CMK (cell line): ENCODE data around the gene SLC25A42.

Experiments used
- DNase-seq: peaks from one replicate; pipeline ENCODE4 v3.0.0-alpha.2; 2010; ENCODE audit warnings: low read depth

Gene SLC25A42

DNA sequence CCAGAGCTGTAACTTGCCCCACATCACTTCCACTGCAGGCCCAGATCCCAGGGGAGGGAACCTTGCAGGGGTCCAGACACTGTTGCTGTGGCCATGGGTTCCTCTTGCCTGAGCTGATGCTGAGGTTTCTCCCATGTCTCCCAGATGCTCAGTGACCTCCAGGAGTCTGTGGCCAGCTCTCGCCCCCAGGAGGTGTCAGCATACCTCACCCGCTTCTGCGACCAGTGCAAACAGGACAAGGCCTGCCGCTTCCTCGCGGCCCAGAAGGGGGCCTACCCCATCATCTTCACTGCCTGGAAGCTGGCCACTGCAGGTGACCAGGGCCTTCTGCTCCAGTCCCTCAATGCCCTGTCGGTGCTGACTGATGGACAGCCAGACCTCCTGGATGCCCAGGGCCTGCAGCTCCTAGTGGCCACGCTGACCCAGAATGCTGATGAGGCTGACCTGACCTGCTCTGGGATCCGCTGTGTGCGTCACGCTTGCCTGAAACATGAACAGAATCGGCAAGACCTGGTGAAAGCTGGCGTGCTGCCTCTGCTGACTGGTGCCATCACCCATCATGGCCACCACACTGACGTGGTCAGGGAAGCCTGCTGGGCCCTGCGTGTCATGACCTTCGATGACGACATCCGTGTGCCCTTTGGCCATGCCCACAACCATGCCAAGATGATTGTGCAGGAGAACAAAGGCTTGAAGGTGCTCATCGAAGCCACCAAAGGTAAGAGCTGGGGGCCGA is 12.1 kb upstream of the SLC25A42 start:
- DNase-seq = no peak

GRCh38 chr19:19052921-19053320 is 10.9 kb upstream of the SLC25A42 start:
- DNase-seq = no peak

GRCh38 chr19:19053508-19054314 is 10.1 kb upstream of the SLC25A42 start:
- no peak for DNase-seq

DNA sequence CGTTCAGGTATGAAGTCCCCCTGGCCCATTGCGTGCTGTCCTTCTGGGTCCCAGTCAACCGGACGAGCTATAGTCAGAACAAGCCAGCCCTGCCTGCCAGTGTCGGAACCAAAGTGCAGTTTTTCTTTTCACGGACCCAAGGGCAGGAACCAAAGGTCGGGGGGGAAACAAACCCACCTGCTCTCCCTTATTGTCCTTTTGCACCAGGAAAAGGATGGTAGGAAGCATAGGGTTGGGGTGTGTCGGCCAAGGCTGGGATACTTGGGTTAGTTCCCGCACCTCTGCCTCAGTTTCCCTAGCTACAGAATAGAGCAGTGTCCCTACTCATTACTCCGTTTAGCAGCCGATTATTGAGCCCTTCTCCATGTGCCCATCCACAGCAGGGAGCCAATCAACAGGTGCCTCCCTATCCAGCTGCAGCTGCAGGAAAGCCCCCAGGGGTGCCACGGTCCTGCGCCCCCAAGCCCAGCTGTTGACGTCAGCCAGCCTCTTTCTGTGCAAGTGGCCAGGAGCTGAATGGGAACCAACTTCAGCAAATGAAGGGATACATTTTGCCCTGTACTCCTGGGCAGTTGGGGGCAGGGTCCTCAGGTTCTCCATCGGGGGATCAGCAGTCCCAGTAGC is 9.4 kb upstream of the SLC25A42 start:
- DNase-seq = no peak

- no peak for DNase-seq
Observed at GRCh38 chr19:19054939-19055440, 8.8 kb upstream of the SLC25A42 start.

DNA sequence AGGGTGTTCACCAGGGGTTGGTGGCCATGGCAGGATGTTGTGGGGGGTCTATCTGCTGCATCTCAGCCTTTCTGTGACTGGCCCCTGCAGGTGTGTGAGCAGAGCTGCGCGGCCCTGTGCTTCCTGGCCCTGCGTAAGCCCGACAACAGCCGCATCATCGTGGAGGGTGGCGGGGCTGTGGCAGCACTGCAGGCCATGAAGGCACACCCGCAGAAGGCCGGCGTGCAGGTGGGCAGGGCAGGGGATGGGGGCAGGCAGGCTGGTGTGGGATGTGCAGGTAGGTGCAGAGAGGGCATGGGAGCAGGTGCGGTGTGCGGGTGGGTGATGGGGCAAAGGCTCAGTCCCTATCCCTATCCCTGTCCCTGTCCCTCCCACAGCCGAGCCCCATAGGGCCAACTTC is 8.1 kb upstream of the SLC25A42 start:
- no peak for DNase-seq

GRCh38 chr19:19056636-19057275 is 7.0 kb upstream of the SLC25A42 start:
- DNase-seq = no peak

DNA sequence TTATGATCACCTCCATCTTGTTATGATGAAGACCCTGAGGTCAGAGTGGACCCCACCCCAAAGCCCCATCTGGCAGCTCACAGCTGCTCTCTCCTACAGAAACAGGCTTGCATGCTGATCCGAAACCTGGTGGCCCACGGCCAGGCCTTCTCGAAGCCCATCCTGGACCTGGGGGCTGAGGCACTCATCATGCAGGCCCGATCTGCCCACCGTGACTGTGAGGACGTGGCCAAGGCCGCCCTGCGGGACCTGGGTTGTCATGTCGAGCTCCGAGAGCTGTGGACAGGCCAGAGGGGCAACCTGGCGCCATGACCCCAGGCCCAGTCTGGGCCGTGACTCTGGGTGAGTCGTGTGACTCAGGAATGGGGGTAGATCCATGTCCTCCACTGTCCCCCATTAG is 6.5 kb upstream of the SLC25A42 start:
- DNase-seq = no peak

- DNase-seq = no peak
Observed at GRCh38 chr19:19057720-19058119, 6.1 kb upstream of the SLC25A42 start.

DNA sequence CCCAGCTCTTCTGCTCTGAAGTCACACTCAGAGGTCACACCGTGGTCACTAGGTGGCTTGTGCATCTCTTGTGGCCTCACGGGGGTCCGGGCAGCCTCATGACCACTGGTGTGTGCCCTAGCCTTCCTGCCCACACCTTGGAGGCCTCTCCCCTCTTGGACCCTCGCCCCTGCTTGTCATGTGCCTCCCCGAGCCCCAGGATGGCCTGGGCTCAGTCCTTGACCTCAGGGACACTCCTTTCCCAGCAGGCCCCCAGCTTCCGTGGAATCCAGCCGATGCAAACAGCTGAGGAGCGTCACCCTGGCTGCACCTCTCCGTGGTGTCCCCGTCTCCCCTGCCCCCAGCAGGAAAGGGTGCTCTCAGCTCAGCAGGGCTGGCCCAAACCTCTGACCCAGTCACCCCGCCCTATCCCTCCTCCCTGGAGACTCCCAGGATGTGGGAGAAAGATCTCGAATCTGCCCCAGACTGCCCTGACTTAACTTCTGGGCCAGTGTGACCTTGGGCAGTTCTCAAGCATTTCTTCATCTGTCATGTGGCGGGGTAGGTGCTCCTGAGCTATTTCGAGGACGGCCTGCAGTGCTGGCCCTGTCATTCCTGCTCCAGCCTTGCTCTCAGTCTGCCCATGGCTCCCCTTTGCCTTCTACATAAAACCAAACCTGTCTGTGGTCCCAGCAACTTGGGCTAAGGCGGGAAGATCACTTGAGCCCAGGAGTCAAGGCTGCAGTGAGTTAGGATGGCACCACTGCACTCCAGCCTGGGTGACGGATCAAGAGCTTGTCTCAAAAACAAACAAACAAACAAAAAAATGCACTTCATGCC is 4.6 kb upstream of the SLC25A42 start:
- no peak for DNase-seq

DNA sequence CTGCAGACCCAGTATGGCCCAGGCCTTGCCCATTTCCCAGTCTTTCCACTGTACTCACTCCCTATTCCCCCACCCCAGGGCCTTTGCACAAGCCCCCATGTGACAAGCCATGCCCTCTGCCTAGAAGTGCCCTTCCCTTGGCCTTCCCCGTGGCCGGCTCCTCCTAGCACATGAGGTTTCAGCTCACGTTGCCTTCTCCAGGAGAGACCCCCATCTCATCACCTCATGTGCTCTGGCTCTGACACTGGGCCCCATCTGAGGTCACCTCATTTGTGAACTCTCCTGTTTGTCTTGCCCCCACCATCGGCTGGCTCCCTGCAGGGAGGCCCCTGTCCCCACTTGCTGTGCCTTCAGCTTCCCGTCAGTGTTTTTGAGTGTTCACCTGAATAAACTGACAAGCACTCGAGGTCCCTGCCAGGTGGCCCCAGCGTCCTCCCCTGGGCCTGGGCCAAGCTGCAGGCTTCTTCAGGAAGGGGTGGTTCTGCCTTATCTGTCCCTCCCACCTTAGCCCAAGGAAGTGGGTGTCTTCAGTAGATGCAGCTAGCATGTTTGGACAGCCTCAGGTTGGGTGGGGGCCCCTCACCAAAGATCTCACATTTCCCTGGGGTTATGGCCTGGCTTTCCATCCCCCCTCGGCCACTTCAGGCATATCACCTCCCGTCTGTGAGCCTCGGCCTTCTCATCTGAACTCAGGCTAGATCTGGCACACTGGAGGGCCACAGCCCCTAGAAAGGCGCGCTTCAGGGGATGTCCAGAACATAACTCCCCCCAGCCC is 3.8 kb upstream of the SLC25A42 start:
- DNase-seq = peak; percentile 75

GRCh38 chr19:19061506-19061905 is 2.3 kb upstream of the SLC25A42 start:
- DNase-seq = no peak

- no peak for DNase-seq
Observed at GRCh38 chr19:19062454-19063182, 1.2 kb upstream of the SLC25A42 start.

DNA sequence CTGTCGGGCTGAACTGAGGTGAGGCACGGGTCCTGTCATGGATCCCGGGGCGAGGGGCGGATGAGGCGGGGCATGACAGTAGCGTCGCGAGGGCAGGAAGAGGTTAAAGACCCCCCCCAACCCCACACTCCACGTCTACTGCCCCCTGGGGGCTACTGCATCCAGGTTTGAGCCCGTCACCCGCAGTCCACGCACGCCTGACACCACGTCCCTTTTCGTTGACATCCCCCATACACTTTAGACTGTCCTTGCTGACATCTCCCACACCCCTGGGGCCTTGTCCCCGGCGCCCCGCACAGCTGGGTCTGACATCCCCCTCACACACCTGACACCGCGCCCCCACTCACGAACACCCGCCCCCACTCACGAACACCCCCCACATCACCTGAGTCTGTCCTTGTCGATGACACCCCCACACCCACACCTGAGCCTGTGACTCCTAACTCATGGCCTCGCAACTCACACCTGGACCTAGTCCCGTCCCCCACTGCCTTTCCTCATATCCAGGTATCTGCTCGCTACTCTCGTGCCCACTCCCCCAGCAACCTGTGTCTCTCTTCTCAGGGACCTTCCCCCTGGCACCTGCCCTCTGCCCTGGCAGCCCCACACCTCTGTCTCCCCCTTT is 416 bp downstream of the SLC25A42 start:
- peak; percentile 57 for DNase-seq

DNA sequence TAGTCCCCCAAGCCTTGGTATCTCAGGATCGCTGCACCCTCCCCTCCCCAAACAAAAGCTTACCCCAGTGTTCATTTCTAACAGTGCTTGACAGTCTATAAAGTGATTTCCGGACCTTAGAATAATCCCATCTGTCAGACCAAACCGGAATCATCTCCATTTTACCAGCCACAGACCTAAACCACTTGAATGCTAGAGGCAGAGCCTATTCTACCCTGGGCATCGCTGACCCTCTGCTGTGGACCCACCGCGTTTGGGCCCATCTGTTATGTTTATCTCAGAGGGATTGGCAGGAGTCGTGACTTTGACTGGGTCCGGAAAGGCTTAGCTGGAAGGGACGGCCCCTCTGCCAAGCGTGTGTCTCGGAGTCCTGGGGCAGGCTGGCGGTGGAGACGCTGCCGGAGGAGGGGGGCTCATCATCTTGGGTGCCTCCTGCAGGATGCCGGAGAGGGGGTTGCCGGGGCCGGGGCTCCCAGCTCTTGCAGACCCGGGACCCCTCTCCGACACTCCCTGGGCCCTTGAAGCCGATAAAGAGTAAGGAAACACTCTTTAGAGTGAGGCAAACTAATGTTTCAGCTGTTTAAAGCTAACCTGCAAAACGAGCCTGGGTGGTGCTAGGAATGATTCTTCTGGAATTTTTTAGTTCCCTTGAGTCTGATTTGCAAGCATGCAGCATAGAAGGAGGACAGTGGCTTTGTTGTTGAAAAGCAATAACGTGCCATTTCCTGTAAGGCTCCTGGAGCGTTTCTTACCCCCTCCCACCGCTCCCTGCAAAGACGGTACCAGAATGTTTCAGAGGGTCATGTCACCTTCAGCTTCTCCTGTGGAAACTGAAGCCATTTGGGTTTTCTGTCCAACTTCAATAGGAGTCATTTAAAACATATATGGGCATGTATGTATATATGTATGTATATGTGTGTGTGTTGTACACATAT is 1.3 kb downstream of the SLC25A42 start:
- no peak for DNase-seq

GRCh38 chr19:19067276-19068072 is 3.7 kb downstream of the SLC25A42 start:
- DNase-seq = no peak
